HG03442 (cell line): Measurements from ENCODE around the gene OR4D6.

Source experiments
- ATAC-seq: cut with Tn5 transposase; IDR thresholded peaks from one replicate; pipeline ENCODE4 v1.9.1; 2021; ENCODE audit warnings: mild to moderate bottlenecking, moderate library complexity; ENCODE audit not compliant: unreplicated experiment

Gene OR4D6

GRCh38 chr11:59503276-59503675, 46.5 kb downstream of the OR4D6 start, which contains the start of gene OR4D11:
OR4D11 (plus strand) TSS chr11:59503576; CDS start chr11:59503576, 0 bp downstream.
- ATAC-seq = no peak
